Activated T-cell treated with anti-CD3 and anti-CD28 coated beads for 24 hours (primary cell): ENCODE results near the gene CYCS.
"Not testable (repeated sequence)": the region's sequence is repeated elsewhere in the genome, so short reads cannot be mapped to it uniquely, and the experiment has no call there.

Source experiments
- DNase-seq: peaks from one replicate; pipeline ENCODE4 v3.0.0-alpha.2; 2020; ENCODE audit warnings: low read depth

Gene CYCS

DNA sequence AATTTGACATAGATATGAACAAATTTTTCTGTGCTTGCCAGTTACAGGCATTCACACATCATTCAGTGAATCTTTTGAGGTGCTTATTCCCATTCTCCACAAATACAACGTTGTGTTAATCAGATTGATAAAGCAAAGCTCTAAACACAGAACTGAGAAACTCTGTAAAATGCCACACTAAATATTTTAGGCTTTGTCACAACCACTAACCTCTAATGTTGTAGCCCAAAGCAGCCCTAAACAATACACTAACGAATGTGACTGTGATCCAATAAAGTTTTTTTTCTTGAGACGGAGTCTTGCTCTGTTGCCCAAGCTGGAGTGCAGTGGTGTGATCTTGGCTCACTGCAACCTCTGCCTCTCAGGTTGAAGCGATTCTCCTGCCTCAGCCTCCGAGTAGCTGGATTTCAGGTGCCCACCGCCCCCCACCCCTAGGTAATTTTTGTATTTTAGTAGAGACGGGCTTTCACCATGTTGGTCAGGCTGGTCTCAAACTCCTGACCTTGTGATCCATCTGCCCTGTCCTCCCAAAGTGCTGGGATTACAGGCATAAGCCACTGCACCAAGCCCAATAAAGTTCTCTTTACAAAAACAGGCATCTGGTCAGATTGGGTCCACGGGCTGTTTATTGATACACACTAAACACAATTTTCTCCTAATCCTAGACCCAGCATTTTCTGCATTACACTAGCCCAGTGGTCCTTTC, 6.9 kb downstream of the CYCS start:
- DNase-seq = no peak

DNA sequence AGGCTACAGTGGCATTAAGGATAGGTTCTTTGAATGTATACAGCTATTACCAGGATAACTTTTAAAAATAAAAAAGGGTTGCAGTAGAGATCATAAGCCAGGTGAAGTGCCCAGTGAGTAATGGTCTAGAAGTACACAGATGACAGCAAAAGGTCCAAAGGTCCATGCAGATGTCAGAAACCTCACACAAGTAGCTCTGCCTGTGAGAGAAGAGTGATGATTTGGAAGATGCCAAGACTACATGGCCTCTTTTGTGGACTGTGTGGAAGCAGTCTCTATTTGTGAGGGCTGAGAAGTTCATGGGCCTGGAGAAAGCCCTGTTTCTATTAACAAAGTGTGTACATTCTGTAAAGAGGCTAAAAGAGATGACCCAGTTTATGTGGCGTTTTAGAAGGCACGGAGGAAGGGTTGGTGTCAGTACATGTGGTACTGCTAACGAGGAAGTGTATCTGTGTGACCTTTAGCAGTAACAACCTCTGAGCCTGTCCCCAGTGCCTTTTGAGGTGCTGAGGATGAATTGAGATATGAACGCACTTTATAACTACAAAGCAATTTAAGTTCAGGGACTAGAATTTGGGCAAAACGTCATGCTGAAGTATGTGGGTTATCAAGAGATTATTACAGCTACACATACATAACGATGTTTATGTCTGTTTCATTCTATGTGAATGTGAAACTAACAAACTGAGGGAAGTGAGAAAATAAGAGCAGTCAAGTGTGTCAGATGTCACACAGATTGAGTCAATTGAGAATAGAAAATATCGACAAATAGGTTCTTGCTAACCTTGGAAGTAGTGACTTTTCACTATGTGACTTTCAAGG, 7.6 kb downstream of the CYCS start:
- DNase-seq = no peak

DNA sequence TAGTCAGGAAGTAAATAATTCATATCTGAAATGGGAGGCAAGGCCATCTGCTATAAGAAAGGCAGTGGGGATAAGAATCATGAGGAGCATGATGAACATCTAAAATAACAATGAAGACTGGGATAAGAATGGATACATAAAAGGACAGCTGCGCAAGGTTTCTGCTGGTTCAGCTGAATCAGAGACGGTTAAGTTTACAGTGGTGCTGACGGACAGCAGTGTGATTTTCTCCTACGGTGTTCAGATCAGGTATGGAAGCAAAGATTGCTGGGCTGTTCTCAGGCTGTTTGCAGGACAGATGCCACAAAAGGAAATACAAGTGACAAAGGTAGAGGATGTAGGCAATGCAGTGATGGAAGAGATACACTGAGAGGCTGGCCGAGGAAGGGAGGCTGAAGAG, 8.4 kb downstream of the CYCS start:
- no peak for DNase-seq

DNA sequence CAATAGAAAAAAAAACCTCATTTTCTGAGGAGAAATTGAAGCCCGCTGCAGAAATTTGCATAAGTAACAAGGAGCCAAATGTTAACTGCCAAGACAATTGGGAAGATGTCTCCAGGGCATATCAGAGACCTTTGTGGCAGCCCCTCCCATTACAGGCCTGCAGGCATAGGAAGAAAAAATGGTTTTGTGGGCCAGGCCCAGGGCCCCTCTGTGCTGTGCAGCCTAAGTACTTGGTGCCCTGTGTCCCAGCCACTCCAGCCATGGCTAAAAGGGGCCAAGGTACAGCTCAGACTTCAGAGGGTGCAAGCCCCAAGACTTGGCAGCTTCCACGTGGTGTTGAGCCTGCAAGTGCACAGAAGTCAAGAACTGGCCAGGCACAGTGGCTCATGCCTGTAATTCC, 14.5 kb downstream of the CYCS start:
- DNase-seq = not testable (repeated sequence)

DNA sequence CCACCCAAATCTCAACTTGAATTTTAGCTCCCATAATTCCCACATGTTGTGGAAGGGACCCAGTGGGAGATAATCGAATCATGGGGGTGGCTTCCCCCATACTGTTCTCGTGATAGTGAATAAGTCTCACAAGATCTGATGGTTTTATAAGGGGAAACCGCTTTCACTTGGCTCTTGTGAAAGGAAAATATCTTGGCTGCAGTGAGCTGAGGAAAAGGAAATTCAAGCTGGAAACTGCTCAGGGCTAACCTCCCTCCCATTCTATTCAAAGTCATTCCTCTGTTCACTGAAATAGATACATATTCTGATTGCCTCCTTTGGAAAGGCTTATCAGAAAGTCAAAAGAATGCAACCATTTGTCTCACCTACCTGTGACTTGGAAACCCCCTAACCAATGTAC, 15.8 kb downstream of the CYCS start:
- DNase-seq = no peak

DNA sequence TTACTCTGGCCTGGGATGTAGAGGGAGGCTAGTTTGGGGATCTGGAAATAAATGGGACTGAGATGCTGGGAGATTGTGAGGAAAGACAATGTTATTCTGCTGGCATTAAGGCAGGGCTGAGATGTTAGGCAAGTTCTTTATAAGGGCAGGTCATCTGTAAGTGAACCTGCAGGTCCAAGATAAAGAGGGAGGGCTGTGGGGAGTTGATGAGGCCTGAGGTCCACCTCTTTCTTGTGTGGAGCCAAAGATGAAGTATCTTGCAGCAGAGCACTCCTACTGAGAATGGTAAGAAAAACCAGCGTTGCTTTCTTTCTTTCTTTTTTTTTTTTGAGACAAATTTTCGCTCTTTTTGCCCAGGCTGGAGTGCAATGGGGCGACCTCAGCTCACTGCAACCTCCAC, 19.1 kb downstream of the CYCS start:
- DNase-seq = no peak

DNA sequence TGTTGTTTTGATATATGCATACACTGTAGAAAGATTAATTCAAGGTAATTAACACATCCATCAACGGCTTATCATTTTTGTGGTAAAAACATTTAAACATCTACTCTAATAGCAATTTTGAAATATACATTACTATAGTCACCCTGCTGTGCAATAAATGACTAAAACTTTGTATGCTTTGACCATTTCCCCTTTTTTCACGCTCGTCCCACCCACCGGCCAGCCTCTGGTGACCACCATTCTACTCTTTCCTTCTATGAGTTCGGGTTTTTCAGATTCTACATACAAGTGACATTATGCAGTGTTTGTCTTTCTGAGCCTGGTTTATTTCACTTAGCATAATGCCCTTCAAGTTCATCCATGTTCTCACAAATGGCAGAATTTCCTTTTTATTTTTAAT, 21.3 kb downstream of the CYCS start:
- DNase-seq = no peak

DNA sequence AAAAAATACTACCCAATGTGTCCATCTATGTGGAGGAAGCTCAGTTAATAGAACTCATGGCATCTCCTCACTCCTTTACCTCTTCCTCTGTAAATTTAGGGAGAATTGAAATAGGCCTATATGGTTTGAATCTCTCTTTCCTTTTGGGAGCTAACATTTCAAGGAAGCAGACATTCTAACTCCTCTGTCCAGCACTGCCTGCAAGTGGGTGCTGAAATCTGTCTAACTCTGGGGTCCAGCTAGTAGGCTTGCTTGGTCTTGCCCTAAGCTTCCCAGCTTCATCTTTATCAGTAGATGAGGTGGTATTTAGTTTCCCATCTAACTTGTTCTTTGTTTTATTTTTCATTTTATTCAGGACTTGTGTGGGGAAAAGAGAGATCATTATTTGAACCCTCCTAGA, 23.2 kb downstream of the CYCS start:
- no peak for DNase-seq

DNA sequence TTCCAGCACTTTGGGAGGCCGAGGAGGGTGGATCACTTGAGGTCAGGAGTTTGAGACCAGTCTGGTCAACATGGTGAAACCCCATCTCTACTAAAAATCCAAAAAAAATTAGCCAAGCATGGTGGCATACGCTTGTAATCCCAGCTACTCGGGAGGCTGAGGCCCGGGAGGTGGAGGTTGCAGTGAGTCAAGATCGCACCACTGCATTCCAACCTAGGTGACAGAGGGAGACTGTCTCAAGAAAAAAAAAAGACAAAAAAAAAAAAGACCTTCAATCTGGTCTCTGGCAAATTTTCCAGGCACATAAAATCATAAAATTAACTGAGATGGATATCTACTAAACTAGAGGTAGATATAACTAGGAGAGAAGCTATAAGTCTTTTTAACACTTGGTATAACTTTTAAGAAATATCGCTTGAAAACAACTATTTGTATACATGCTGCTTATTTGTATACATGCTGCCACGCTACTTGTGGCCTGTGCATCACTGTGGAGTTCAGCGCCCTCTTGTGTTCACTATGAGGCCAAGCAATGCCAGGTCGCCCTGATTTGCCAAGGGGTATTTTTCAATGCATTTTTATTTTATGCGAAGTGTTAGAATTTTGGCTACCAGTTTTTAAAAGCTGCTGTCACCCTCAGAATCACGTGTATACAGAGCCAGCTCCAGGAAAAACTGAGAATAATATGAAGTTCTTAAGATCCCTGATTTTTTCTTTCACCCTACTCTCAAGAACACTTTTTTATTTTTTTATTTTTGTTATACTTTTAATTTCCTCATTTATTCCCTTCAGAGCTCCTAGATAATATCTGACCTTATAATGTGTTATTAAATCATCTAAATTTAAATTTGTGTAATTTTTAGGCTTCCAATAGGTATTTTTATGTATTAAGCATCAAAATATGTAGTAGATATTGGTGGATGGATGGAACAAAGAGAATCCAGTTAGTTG, 26.7 kb downstream of the CYCS start:
- peak; percentile 34 for DNase-seq

DNA sequence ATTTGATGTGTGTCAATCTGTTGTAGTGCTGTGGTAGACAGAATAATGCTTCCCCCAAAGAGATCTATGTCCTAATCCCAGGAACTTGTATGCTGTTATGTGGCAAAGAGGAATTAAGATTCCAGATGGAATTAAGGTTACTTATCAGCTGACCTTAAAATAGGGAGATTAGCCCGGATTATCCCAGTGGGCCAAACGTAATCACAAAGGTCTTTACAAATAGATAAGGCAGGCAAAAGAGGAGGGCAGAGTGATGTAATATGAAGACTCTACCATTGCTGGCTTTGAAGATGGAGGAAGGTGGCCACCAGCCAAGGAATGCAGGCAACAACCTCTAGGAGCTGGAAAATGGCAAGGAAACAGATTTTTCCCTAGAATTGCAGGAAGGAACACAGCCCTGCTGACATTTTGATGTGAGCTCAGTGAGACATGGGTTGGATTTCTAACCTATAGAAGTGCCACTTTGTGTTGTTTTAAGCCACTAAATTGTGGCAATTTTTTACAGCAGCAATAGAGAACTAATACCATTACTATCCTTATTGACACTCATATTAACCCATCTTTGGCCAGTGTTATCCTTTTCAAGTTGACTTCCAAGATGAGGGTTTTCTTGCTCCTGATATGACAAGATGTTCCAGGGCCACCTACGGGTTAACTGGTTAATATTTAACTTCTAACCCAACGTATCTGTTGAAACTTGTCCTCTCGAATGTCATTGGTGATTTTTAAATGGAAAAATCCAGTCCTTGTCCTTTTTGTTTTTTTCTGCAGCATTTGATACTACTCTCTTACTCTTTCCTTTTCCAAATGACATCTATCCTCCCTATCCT, 29.3 kb downstream of the CYCS start:
- no peak for DNase-seq

DNA sequence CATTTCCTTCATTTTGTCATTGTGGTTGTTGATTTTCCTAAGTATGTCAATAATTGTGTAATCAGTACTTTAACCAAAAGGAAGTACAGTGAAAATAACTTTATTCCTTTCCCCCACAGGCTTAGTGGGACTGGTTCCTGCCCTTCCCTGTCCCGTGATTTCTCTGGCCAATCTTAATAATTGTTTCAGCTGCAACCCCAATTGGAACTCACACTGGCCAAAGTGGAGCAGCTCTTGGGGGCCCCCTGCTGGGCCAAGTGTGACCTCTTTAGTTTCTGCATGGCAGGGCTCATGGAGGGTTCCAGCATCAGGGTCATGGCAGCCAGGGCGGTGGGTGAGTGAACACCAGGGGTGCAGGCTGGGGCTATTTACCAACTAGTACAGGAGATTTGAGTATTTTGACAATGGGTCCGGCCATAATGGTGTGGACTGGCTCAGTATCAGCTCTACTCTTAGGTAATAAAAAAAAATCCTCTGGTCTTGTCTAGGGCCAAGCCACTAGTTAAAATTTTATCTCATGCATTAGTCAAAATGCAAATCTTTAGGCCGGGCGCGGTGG, 31.7 kb downstream of the CYCS start:
- DNase-seq = peak; percentile 72

DNA sequence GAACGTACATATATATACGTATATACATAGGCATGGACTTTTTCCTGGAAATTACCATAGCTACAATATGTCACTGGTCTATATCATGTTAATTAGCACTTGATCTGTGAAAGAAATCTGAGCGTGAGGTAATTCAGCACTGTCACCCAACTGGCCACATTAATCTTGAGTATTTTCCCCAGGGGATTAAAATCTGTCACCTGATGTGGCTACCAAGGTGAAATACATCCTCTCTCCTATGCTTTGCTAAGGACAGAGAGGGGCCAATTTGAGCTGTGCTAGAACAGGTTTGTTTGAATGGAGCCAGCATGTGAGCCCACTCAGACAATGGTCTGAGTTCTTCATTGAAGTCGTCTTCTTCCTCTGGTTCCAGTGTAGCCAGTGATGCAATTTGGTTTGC, 33.3 kb downstream of the CYCS start:
- no peak for DNase-seq

DNA sequence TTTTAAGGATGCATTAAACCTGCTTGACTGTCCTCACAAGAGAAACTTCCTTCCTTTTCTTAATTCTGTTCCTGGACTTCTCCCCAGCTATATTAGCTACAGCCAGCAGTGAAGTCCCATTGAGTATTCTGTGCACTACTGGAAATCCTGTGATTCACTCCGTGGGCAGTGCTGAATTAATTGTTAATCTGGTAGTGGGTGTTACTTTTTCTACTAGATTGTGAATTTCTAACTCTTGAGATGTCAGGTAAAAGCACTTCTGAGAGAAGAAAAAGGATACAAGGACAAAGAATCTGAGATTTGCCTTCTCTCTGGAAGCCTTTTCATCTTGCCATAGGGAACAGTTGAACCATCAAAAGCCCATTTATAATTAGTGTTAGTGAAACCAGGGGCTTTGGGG, 33.9 kb downstream of the CYCS start:
- DNase-seq = no peak

DNA sequence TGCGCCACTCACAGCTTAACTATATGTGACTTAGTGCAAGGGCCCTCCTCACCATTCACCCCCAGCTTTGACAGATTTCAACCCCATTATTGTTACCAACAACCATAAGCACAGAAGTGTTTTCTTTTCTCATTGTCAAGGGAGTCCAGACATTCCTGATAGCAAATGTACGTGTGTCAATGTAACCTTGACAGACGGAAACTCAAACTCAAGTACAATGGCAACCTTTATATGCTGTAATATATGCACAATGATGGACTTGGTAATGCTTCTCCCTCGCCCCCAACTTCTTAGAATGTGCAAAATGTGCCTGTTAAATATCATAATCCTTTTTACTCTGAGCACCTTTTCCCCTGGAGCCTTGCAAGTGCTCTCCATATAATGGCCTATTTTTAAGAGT, 34.7 kb downstream of the CYCS start:
- no peak for DNase-seq

DNA sequence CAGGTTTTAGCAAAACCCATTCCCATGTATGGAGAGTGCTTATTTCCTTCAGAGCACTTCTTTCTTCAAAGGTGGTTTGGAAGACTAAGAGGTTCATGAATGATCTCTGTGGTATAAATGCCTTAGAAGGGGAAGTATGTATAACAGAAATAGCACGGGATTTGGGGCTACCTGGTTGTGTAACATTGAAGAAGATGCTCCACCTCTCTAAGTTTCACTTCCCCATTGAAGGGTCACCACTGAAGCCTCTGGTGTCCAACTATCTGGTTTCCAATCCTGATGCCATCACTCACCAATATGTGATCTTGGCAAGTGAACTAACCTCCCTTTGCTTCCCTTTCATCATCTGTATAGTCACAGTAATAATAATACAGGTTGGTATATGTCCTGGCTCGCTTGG, 37.2 kb downstream of the CYCS start:
- DNase-seq = no peak

DNA sequence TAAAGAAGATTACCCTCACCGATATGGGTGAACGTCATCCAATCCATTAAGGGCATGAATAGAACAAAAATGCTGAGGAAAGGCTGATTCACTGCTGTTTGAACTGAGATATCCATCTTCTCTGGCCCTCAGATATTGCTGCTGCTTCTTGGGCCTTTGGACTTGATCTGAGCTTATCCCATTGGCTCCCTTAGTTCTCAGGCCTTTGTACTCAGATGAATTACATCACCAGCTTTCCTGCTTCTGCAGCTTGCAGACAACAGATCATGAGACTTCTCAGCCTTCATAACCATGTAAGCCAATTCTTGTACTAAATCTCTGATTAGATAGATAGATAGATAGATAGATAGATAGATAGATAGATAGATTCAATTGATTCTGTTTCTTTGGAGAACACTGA, 40.2 kb downstream of the CYCS start:
- DNase-seq = no peak

DNA sequence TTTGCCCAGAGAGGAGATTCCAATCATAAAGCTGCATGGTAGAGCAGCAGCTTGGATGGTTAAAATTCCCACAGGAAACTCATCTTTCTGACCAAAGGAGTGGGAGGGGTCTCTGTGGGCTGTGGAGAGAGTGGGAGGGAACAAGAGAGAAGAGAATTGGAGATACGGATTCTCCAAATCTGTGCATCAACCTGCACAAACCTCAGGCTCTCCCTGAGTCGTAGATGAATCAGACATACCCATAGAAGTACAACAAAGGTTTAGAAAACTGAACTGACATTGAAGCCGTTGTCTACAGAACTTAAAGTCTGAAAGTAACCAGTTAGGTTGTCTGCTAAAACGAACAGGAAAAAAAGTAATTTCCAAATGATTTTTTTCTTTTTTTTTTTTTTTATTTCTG, 41.9 kb downstream of the CYCS start:
- DNase-seq = no peak

DNA sequence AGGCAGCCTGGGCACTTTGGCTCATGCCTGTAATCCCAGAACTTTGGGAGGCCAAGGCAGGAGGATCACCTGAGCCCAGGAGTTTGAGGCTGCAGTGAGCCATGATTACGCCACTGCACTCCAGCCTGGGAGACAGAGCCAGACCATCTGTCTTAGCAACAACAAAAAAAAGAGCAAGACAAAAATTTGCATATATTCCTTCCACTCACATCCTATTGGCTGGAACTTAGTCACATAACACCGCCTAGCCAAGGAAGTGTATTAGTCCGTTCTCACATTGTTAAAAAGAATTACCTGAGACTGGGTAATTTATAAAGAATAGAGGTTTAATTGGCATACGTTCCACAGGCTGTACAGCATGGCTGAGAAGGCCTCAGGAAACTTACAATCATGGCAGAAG, 43.0 kb downstream of the CYCS start:
- not testable (repeated sequence) for DNase-seq

DNA sequence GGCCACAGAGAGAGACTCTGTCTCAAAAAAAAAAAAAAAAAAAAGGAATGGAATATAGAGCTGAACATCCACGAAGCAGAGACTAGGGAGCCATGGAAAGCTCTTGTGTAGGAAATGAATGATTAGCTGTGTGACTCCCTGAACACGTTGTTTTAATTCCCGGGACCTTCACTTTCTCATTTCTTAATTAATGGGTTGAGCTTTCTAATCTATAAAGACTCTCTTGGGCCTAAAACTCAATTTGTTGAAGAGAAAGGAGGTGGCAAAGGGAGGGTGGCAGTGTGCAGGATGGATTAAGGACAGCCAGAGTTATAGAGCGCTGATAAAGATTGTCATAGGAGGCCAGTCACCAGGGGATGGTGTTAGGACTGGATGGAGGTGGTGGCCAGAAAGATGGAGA, 48.0 kb downstream of the CYCS start:
- DNase-seq = no peak

DNA sequence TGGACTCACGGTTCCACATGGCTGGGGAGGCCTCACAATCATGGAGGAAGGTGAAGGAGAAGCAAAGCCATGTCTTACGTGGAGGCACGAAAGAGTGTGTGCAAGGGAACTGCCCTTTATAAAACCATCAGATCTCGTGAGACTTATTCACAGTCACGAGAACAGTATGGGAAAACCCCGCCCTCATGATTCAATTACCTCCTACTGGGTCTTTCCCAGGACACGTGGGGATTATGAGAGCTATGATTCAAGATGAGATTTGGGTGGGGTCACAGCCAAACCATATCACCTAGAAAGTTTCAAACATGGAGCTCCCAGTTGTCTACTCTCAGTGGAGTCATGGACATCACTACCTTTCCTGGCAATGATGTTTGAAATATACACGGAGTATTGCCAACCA, 49.6 kb downstream of the CYCS start:
- DNase-seq = peak; percentile 20

DNA sequence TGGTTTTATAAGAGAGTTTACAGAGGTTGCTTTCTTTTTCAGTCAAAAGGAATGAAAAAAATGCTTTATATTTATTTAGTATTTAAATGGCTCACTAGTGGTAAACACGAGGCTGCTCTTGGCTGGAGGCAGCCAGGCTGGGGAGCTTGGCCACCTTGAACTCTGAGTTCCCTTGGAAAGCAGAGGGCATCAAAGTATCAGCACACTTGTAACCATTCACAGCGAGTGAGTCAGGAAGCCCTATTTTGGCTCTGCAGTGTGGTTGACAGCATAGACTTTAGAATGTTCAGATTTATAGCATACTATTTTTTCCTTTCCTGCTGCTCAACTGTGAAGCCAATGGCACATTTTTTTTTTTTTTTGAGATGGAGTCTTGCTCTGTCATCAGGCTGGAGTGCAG, 51.6 kb downstream of the CYCS start:
- DNase-seq = no peak
